ENCODE results near the gene REP15. TPM values are rescaled to one million over a fixed set of nuclear protein-coding genes. Genes with fewer than 3 reads are reported as not detected.
A peak's percentile ranks its signal among the peaks of the same experiment; 100 is the strongest.

REP15 gene
- total RNA-seq, 1 experiment from 2014 or later, result 1.3 TPM

- Mint-ChIP-seq H3K4me3 (peak within 1 kb of the TSS; percentile 93 to 95), H3K27me3 (ENCODE audit: low read depth) (no peaks in the 10 kb centered on the region; the same call in none of the 2 replicates), H3K4me1 (peaks cover 15 to 19% of the 10 kb centered on the region in 2 experiments), H3K36me3 (ENCODE audit: insufficient read depth in 1 of 3, low read depth in 3 of 3) (peaks cover 7 to 22% (median 8%) of the 10 kb centered on the region in 3 experiments; a peak in 6 of 7 replicates), H3K9me3 (peaks cover 0 to 6% of the 10 kb centered on the region in 2 experiments; a peak in 1 of 5 replicates), H3K27ac (peak within 1 kb of the TSS; percentile 91 to 98 (median 95))
- Histone ChIP-seq H2BK120ac (ENCODE audit: low read depth, low read length, poor library complexity, severe bottlenecking) (no peak within 1 kb of the TSS), H3K9me3 (ENCODE audit: control insufficient read depth, low read depth, low read length) (no peaks in the 10 kb centered on the region), H2BK20ac (ENCODE audit: low read depth, low read length, poor library complexity, severe bottlenecking) (no peak within 1 kb of the TSS), H4K5ac (ENCODE audit: insufficient read length, low read depth, low read length) (no peak within 1 kb of the TSS), H3K56ac (ENCODE audit: insufficient read length, low read depth, low read length) (peak within 1 kb of the TSS; percentile 78), H3K4ac (ENCODE audit: low read depth, low read length) (no peak within 1 kb of the TSS), H2BK15ac (ENCODE audit: low read depth, low read length) (no peak within 1 kb of the TSS), H3K27me3 (ENCODE audit: insufficient read depth, low read length) (no peaks in the 10 kb centered on the region), H3K4me2 (ENCODE audit: insufficient read depth, insufficient read length, low read length) (peak within 1 kb of the TSS; percentile 97), H4K91ac (ENCODE audit: insufficient read length, low read depth, low read length) (no peak within 1 kb of the TSS), H3K4me1 (ENCODE audit: insufficient read depth, low read length) (no peaks in the 10 kb centered on the region), H3K79me2 (ENCODE audit: insufficient read depth, low read length) (peaks cover 10% of the 10 kb centered on the region; the same call in 1 of the 2 replicates), H4K20me1 (ENCODE audit: control insufficient read depth, insufficient read depth, insufficient read length) (no peaks in the 10 kb centered on the region), H3K9ac (ENCODE audit: extremely low read depth, insufficient read length, low read length) (peak within 1 kb of the TSS; percentile 95), H2BK12ac (ENCODE audit: insufficient read length, low read depth, low read length) (no peak within 1 kb of the TSS), H2AFZ (ENCODE audit: low read length) (peak within 1 kb of the TSS; percentile 53), H3K18ac (ENCODE audit: insufficient read length, low read depth, low read length) (peak within 1 kb of the TSS; percentile 98), H3K14ac (ENCODE audit: insufficient read depth, low read length) (peak within 1 kb of the TSS; percentile 98), H3T11ph (ENCODE audit: low read length) (no peak within 1 kb of the TSS), H2AK5ac (ENCODE audit: insufficient read length, low read length) (no peak within 1 kb of the TSS), H3K79me1 (ENCODE audit: insufficient read depth, low read depth, low read length, poor library complexity, severe bottlenecking) (peaks cover 11% of the 10 kb centered on the region), H3K23me2 (ENCODE audit: insufficient read length, low read depth, low read length, poor library complexity, severe bottlenecking) (peaks cover 5% of the 10 kb centered on the region), H3K27ac (ENCODE audit: insufficient read length, low read depth, low read length) (no peak within 1 kb of the TSS), H3K23ac (ENCODE audit: insufficient read length, low read depth, low read length) (no peak within 1 kb of the TSS), H2BK5ac (ENCODE audit: insufficient read length, low read length) (peak within 1 kb of the TSS; percentile 77), H4K8ac (replicated peaks; ENCODE audit: insufficient read length, low read depth, low read length) (peak within 1 kb of the TSS; percentile 46)
- no CpG with 5 or more reads among the region's 46 CpGs for WGBS (ENCODE audit: extremely low coverage, insufficient read length, low lambda C conversion rate)
- DNase-seq, result peak; percentile 91
- TF ChIP-seq CTCF (conservative IDR thresholded peaks at IDR 0.05), result no peak
Measured at GRCh38 chr12:27710592-27711316, 14.5 kb downstream of the REP15 start, which contains the start of gene MRPS35. TSS of gene MRPS35 (plus strand) at chr12:27710832. CDS start at chr12:27710844, 12 bp downstream.
